Eye (tissue), 1 donor: ENCODE data around the gene CLIP2.
A peak's percentile ranks its signal among the peaks of the same experiment; 100 is the strongest.
"Not testable (repeated sequence)": the region's sequence is repeated elsewhere in the genome, so short reads cannot be mapped to it uniquely, and the experiment has no call there.

ENCODE experiments used
- DNase-seq: peaks from one replicate; pipeline ENCODE4 v3.0.0-alpha.2; 2015

Gene CLIP2

GRCh38 chr7:74289018-74289658 lies at the start of gene CLIP2:
TSS of gene CLIP2 (plus strand) at chr7:74289407. CDS start at chr7:74317547, 28,140 bp downstream.
- DNase-seq, result peak; percentile 90

DNA sequence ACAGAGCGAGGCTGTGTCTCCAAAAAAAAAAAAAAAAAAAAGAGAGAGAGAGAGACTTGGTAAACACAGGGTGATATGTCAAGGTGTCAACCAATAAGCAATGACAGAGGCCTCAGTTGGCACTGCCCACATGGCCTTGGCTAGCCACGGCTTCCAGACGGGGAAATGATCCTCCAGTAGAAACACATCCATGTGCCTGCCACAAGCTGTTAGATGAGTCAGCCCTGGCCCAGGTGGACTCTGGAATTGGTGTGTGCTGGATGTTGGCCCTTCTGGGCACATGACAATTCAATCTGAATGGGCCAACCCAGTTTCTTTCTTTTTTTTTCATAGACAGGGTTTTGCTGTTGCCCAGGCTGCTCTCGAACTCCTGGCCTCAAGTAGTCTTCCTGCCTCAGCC lies 48.7 kb upstream of the CLIP2 start:
- no peak for DNase-seq

GRCh38 chr7:74242122-74242443 lies 47.1 kb upstream of the CLIP2 start:
- DNase-seq, result no peak

- no peak for DNase-seq
Measured at GRCh38 chr7:74246497-74246896, 42.7 kb upstream of the CLIP2 start.

- no peak for DNase-seq
Measured at GRCh38 chr7:74248156-74248555, 41.1 kb upstream of the CLIP2 start.

DNA sequence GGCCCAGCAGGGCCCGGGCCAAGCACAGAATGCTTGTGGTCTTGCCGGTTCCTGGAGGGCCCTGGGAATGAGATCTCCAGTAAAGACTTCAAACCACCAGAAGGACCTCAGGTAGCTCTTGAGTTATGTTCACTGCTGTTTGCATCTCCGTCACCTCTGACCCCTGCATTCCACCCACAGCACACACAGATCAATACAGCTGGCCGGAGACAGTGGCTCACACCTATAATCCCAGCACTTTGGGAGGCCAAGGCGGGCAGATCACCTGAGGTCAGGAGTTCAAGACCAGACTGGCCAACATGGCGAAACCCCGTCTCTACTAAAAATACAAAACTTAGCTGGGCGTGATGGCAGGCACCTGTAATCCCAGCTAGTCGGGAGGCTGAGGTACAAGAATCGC lies 40.1 kb upstream of the CLIP2 start:
- DNase-seq, result not testable (repeated sequence)

- no peak for DNase-seq
Measured at GRCh38 chr7:74252893-74253292, 36.3 kb upstream of the CLIP2 start.

- DNase-seq, result no peak
Measured at GRCh38 chr7:74253331-74253730, 35.9 kb upstream of the CLIP2 start.

GRCh38 chr7:74253835-74254128 lies 35.4 kb upstream of the CLIP2 start:
- DNase-seq, result no peak

GRCh38 chr7:74254129-74254857 lies 34.9 kb upstream of the CLIP2 start, which contains the start of gene RFC2:
TSS of gene RFC2 (minus strand) at chr7:74254399. CDS start at chr7:74254383, 16 bp downstream.
- peak; percentile 99 for DNase-seq

GRCh38 chr7:74254858-74255379 lies 34.3 kb upstream of the CLIP2 start:
- DNase-seq, result no peak

- not testable (repeated sequence) for DNase-seq
Measured at GRCh38 chr7:74255461-74255860, 33.7 kb upstream of the CLIP2 start.

GRCh38 chr7:74256491-74257408 lies 32.5 kb upstream of the CLIP2 start:
- peak; percentile 38 for DNase-seq

DNA sequence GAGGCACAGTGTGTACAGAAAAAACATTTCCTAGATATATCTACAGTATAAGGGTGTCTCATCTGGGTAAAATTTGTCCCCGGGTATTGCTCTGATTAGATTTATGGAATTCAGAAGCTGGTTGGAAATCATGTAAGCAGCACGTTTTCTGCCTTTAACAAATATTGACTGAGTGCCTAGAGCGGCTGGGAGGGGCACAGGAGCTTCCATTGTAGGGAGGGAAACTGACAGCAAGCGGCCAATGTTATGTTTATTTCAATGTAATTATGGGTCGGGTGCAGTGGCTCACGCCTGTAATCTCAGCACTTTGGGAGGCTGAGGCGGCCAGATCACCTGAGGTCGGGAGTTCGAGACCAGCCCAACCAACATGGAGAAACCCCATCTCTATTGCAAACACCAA lies 30.6 kb upstream of the CLIP2 start:
- no peak for DNase-seq

DNA sequence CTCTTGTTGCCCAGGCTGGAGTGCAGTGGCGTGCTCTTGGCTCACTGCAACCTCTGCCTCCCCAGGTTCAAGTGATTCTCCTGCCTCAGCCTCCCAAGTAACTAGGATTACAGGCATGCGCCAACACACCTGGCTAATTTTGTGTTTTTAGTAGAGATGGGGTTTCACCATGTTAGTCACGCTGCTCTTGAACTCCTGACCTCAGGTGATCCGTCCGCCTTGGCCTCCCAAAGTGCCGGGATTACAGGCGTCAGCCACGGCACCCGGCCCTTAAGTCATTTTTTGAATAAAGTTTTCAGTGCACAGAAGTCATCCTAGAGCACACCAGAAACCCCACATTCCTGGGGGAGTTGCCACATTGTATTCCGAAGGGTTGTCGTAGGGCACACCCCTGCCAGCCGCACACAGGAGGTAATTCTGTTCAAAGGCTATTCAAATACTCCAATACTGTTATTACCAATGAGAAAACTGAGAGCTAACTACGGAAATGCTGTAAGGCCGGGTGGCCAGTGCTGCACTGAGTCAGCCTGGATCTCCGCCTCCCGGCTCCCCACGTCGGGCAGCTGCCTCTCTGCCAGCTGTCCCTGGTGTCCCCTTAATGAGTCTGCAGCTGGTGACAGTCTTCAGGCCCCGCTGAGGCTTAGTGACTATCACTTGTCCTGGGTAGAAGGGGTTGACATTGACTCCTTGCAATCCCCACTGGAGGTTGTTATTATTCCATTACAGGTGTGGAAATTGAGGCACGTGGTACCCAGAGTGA lies 26.4 kb upstream of the CLIP2 start:
- DNase-seq, result peak; percentile 74

- peak; percentile 47 for DNase-seq
Measured at GRCh38 chr7:74263399-74264120, 25.6 kb upstream of the CLIP2 start.

GRCh38 chr7:74266191-74266963 lies 22.8 kb upstream of the CLIP2 start:
- DNase-seq, result no peak

GRCh38 chr7:74267756-74268565 lies 21.2 kb upstream of the CLIP2 start:
- no peak for DNase-seq

DNA sequence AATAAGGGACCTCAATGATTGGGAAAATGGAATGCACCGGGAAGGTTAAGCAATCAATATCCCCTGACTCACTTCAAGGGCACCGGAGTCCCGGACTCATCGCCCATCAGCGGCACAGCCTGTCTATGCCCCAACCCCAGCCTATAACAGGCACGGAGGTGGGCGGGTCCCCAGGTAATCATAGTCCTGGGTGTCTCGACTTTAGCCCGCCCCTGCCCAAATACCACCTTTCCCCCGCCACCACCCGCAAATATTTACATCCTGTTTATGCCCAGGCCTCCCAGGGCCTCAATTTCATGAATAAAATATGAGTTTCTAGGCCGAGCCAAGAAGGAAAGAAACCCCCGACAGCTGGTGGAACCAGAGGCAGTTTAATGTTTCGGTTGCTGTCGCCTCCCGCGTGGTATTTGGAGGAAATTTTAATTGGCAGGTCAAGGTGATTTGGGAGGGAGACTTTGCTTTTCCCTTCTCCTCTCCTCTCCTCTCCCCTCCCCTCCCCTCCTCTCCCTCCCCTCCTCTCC lies 19.4 kb upstream of the CLIP2 start:
- DNase-seq, result peak; percentile 96

DNA sequence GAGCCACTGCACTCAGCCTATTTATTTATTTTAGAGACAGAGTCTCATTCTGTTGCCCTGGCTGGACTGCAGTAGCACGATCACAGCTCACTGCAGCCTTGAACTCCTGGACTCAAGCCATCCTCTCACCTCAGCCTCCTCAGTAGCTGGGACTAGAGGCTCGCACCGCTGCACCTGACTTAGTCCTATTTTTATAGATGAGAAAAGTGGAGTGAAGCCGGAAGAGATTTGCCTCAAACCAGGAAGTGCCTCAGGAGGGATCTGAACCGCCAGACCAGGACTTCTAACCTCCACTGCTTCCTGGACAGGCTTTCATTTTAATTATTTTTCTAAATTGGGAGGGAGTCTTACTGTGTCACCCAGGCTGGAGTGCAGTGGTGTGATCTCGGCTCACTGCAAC lies 17.5 kb upstream of the CLIP2 start:
- DNase-seq, result no peak
